ENCODE data around the gene DENND4A. TPM values are rescaled to one million over a fixed set of nuclear protein-coding genes. Genes with fewer than 3 reads are reported as not detected.
"Not testable (repeated sequence)": the region's sequence is repeated elsewhere in the genome, so short reads cannot be mapped to it uniquely, and the experiment has no call there.

The DENND4A gene
- polyA plus RNA-seq, 3 donors from 2014 or later = 6.4 to 18.9 (median 6.5) TPM

GRCh38 chr15:65828585-65828984, 36.5 kb upstream of the DENND4A start:
- no peaks in the 10 kb centered on the region for H3K27me3 Mint-ChIP-seq (ENCODE audit: low read depth in 3 of 3)
- DNase-seq = peak; percentile 13 to 48 (median 35)
- peak overlapping the region; percentile 54 to 94 (median 92) for H3K27ac Mint-ChIP-seq
- H3K4me1 Mint-ChIP-seq = peaks cover 41 to 43% of the 10 kb centered on the region in 2 donors
- peak overlapping the region; percentile 33 to 63 (median 55) for H3K4me3 Mint-ChIP-seq
- H3K9me3 Mint-ChIP-seq = no peaks in the 10 kb centered on the region
- no peaks in the 10 kb centered on the region for H3K36me3 Mint-ChIP-seq

DNA sequence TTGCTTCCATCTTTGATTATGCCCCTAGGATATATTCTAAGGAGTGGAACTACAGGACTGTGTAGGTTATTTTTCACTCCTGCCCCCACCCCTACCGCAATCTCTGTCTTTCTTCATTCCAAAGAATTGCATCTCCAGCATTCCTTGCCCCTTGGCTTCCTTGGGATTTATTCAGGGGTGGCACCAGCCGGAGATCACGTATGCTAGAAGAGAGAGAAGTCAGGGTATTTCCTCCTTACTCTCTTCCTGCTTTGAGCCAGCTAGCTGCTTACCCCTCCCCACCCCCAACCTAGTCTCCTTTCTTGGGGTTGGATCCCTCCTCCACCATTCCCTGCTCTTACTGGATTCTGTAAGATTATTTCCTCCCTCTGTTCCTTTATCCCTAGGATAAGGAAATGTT, 35.0 kb upstream of the DENND4A start:
- H3K27ac Mint-ChIP-seq = peak overlapping the region in 4 of 6 donors; percentile 42 to 73 (median 58)
- peak overlapping the region in 1 of 5 donors; percentile 40 for H3K4me3 Mint-ChIP-seq
- H3K36me3 Mint-ChIP-seq = no peaks in the 10 kb centered on the region
- no peaks in the 10 kb centered on the region for H3K27me3 Mint-ChIP-seq (ENCODE audit: low read depth in 3 of 3)
- H3K4me1 Mint-ChIP-seq = peaks cover 32 to 36% of the 10 kb centered on the region in 2 donors
- no peaks in the 10 kb centered on the region for H3K9me3 Mint-ChIP-seq
- no peak for DNase-seq

- H3K36me3 Mint-ChIP-seq = no peaks in the 10 kb centered on the region
- no peak for DNase-seq
- H3K4me1 Mint-ChIP-seq = peaks cover 37 to 40% of the 10 kb centered on the region in 2 donors
- H3K27me3 Mint-ChIP-seq (ENCODE audit: low read depth in 3 of 3) = no peaks in the 10 kb centered on the region
- no peak overlapping the region for H3K27ac Mint-ChIP-seq
- H3K4me3 Mint-ChIP-seq = no peak overlapping the region
- H3K9me3 Mint-ChIP-seq = no peaks in the 10 kb centered on the region
Measured at GRCh38 chr15:65824941-65825544, 33.0 kb upstream of the DENND4A start.

DNA sequence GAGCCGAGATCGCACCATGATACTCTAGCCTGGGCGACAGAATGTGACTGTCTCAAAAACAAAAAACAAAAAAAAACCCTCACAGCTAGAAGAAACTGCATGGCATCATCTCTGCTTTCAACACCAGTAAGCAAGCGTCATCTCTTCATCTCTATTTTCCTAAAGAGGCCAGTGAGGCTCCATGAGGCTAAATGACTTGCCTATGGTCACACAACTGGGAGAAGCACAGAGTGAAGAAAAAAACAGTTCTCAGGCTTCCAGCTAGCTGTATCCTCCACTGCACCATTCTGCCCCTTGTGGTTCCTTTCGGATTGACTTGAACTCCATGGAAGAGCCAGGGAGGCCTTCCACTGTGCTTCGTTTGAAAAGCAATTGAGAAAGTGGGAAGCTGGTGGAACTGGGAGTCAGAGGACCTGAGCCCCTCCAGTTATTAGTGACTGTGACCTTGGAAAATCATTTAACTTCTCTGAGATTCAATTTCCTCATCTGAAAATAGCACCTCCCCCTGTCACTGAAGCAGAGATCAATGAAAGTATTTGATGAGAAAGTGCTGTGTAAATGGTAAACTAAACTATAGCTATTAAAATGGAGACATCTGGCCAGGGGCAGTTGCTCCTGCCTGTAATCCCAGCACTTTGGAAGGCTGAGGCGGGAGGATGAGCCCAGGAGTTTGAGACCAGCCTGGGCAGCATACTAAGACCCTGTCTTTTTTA, 32.1 kb upstream of the DENND4A start:
- no peaks in the 10 kb centered on the region for H3K27me3 Mint-ChIP-seq (ENCODE audit: low read depth in 3 of 3)
- no peaks in the 10 kb centered on the region for H3K36me3 Mint-ChIP-seq
- peak overlapping the region in 5 of 6 donors; percentile 5 to 51 (median 34) for H3K27ac Mint-ChIP-seq
- no peak overlapping the region for H3K4me3 Mint-ChIP-seq
- H3K9me3 Mint-ChIP-seq = no peaks in the 10 kb centered on the region
- H3K4me1 Mint-ChIP-seq = peaks cover 41 to 45% of the 10 kb centered on the region in 2 donors
- DNase-seq = no peak

DNA sequence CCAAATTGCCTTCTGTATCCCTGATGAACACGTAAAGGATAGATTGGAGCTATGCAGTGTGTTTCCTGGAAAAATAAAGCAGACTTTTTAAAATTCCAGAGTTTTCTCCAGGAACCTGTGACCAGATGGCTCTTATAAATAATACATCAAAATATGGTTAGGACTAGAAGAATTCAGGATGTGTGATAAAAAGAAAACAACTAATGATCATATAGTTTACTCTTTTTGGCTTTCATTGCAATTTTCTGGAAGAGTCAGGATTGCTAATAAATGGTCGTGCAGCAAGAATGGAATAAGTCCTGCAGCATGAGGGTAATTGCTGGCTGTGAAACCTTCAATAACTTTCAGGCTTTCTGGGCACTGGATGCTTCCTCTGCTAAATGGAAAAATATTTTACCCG, 30.2 kb upstream of the DENND4A start:
- Mint-ChIP-seq H3K4me1 (peaks cover 42 to 47% of the 10 kb centered on the region in 2 donors), H3K27me3 (ENCODE audit: low read depth in 3 of 3) (peaks cover 4 to 6% (median 5%) of the 10 kb centered on the region in 3 donors), H3K9me3 (no peaks in the 10 kb centered on the region), H3K4me3 (no peak overlapping the region), H3K27ac (peak overlapping the region in 5 of 6 donors; percentile 67 to 91 (median 74)), H3K36me3 (no peaks in the 10 kb centered on the region)
- no peak for DNase-seq

DNA sequence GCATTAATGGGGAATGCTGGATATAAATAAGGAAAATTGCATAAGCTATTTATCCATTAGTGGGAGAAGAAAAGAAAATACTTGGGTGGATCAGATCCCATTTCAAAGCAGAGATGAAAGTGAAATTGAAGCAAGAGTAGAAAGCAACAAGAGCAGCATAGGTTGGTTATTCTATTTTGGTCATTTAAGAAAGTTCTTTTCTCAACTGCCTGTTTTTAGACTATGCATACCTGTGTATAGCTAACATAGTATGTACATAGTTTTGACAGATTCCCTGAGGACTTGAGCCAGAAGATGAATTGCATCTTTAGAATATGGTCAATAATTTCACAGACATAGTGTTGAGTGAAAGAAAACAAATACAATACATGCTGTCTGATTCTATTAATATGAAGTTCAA, 29.0 kb upstream of the DENND4A start:
- H3K9me3 Mint-ChIP-seq = no peaks in the 10 kb centered on the region
- peaks cover 43 to 53% of the 10 kb centered on the region in 2 donors for H3K4me1 Mint-ChIP-seq
- H3K27ac Mint-ChIP-seq = peak overlapping the region; percentile 89 to 99 (median 96)
- H3K36me3 Mint-ChIP-seq = no peaks in the 10 kb centered on the region
- H3K4me3 Mint-ChIP-seq = peak overlapping the region in 2 of 5 donors; percentile 25 to 34
- peaks cover 4 to 8% (median 5%) of the 10 kb centered on the region in 3 donors for H3K27me3 Mint-ChIP-seq (ENCODE audit: low read depth in 3 of 3)
- DNase-seq = no peak

DNA sequence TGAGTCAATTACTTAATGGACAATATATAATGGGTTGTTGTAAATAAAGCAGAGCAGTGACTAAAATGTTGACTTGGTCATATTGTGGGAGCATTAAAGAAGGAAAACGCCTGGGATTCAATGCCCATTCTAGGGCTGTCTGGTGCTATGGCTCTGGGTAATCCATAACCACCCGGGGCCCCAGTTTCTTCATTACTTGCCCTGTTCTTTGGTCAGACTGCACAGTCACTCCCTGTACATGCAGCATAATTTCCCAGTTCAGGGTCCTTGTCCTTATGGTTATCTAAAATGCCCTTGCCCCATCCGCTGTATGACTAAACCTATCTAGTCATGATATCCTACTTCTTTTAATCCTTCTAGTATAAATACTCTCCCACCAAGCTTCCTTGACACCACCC, 27.5 kb upstream of the DENND4A start:
- Mint-ChIP-seq H3K4me3 (peak overlapping the region; percentile 73 to 80 (median 76)), H3K4me1 (peaks cover 44 to 55% of the 10 kb centered on the region in 2 donors), H3K27ac (peak overlapping the region; percentile 91 to 99 (median 98)), H3K27me3 (ENCODE audit: low read depth in 3 of 3) (peaks cover 4 to 8% (median 5%) of the 10 kb centered on the region in 3 donors), H3K9me3 (no peaks in the 10 kb centered on the region), H3K36me3 (no peaks in the 10 kb centered on the region)
- DNase-seq = no peak

- Mint-ChIP-seq H3K27ac (peak overlapping the region; percentile 91 to 99 (median 98)), H3K36me3 (peaks cover 0 to 1% (median 0%) of the 10 kb centered on the region in 3 donors), H3K4me3 (peak overlapping the region; percentile 73 to 80 (median 76)), H3K9me3 (no peaks in the 10 kb centered on the region), H3K27me3 (ENCODE audit: low read depth in 3 of 3) (peaks cover 4 to 8% (median 6%) of the 10 kb centered on the region in 3 donors), H3K4me1 (peaks cover 42 to 58% of the 10 kb centered on the region in 2 donors)
- DNase-seq = peak; percentile 84 to 90 (median 89)
Measured at GRCh38 chr15:65818927-65819562, 27.0 kb upstream of the DENND4A start.

- peaks cover 3 to 6% (median 4%) of the 10 kb centered on the region in 6 donors for H3K9me3 Mint-ChIP-seq
- peak overlapping the region in 5 of 6 donors; percentile 37 to 88 (median 83) for H3K27ac Mint-ChIP-seq
- no peak for DNase-seq
- peaks cover 49 to 58% of the 10 kb centered on the region in 2 donors for H3K4me1 Mint-ChIP-seq
- H3K36me3 Mint-ChIP-seq = peaks cover 4 to 9% (median 4%) of the 10 kb centered on the region in 3 donors
- no peak overlapping the region for H3K4me3 Mint-ChIP-seq
- peaks cover 7 to 12% (median 10%) of the 10 kb centered on the region in 3 donors for H3K27me3 Mint-ChIP-seq (ENCODE audit: low read depth in 3 of 3)
Measured at GRCh38 chr15:65816441-65816840, 24.3 kb upstream of the DENND4A start.

DNA sequence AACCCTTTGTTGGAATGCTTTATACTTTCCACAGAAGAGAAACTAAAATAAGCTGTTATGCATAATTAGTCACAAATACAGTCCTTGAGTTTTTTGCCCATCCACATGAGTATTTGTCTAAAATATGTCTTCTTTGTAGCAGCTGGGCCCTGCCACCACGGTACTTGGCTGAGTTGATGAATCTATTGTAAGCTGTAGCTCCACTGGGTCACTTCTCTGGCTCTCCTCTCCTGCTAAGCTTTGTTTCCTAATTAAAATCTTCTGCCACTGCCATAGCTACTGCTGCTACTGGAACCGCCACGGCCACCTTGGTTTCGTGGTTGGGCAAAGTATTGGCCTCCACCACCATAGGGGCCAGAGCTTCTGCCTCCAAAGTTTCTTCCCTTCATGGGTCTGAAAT, 23.9 kb upstream of the DENND4A start:
- peaks cover 7 to 12% (median 10%) of the 10 kb centered on the region in 3 donors for H3K27me3 Mint-ChIP-seq (ENCODE audit: low read depth in 3 of 3)
- not testable (repeated sequence) for H3K4me3 Mint-ChIP-seq, DNase-seq, H3K36me3 Mint-ChIP-seq, H3K9me3 Mint-ChIP-seq
- H3K27ac Mint-ChIP-seq = peak overlapping the region in 4 of 6 donors; percentile 37 to 88 (median 80)
- peaks cover 45 to 54% of the 10 kb centered on the region in 2 donors for H3K4me1 Mint-ChIP-seq

DNA sequence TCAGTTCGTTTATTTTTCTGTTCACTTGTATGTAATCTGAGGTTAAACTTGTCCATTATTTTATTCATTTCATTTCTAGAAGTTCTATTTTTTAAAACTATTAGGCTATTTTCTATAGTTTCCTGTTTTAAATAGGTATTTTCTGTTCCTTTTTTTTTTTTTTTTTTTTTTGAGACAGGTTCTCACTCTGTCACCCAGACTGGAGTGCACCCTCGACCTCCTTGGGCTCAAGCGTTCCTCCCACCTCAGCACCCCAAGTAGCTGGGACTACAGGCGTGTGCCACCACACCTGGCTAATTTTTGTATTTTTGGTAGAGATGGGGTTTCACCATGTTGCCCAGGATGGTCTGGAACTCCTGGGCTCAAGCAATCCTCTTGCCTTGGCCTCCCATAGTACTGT, 22.2 kb upstream of the DENND4A start:
- not testable (repeated sequence) for H3K9me3 Mint-ChIP-seq, DNase-seq, H3K36me3 Mint-ChIP-seq, H3K4me3 Mint-ChIP-seq
- Mint-ChIP-seq H3K4me1 (peaks cover 31 to 38% of the 10 kb centered on the region in 2 donors), H3K27me3 (ENCODE audit: low read depth in 3 of 3) (peaks cover 7 to 12% (median 10%) of the 10 kb centered on the region in 3 donors), H3K27ac (peak overlapping the region in 4 of 6 donors; percentile 32 to 86 (median 50))

DNA sequence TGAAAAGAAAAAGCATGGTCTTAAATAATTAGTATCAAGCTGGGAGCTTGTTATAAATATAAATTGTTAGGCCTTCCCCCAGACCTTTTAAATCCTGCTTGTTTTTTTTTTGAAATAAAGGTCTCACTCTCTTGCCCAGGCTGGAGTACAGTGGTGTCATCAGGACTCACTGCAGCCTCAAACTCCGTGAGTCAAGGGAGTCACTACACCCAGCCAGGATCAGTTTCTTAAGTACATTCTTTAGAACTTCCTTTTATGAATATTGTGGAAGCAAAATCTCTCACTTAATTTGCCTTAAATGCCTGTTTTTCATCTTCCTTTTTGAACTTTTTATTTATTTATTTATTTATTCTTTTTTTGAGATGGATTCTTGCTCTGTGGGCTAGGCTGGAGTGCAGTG, 20.8 kb upstream of the DENND4A start:
- Mint-ChIP-seq H3K9me3 (peaks cover 3 to 6% (median 4%) of the 10 kb centered on the region in 6 donors), H3K27ac (peak overlapping the region in 3 of 6 donors; percentile 57 to 74 (median 68)), H3K4me3 (no peak overlapping the region), H3K27me3 (ENCODE audit: low read depth in 3 of 3) (peaks cover 3 to 7% (median 4%) of the 10 kb centered on the region in 3 donors), H3K4me1 (peaks cover 18 to 25% of the 10 kb centered on the region in 2 donors), H3K36me3 (peaks cover 4 to 9% (median 4%) of the 10 kb centered on the region in 3 donors)
- no peak for DNase-seq

GRCh38 chr15:65812467-65812866, 20.4 kb upstream of the DENND4A start:
- peaks cover 3 to 6% (median 4%) of the 10 kb centered on the region in 6 donors for H3K9me3 Mint-ChIP-seq
- peaks cover 20 to 27% of the 10 kb centered on the region in 2 donors for H3K4me1 Mint-ChIP-seq
- H3K27ac Mint-ChIP-seq = peak overlapping the region; percentile 78 to 91 (median 88)
- peak overlapping the region; percentile 16 to 62 (median 48) for H3K4me3 Mint-ChIP-seq
- H3K36me3 Mint-ChIP-seq = peaks cover 4 to 12% (median 6%) of the 10 kb centered on the region in 3 donors
- peaks cover 4 to 10% (median 5%) of the 10 kb centered on the region in 3 donors for H3K27me3 Mint-ChIP-seq (ENCODE audit: low read depth in 3 of 3)
- peak in 1 of 3 donors; percentile 41 for DNase-seq

Data from immature natural killer cell (primary cell).